NT2/D1 (cell line): ENCODE results near the gene TNS4.

Experiments
- DNase-seq: peaks from one replicate; pipeline ENCODE4 v3.0.0-alpha.2; 2011; ENCODE audit warnings: low read depth, low spot score
- H3K27me3 ChIP-seq: 2 replicates; pipeline ENCODE4 v1.6.0; 2011; ENCODE audit warnings: mild to moderate bottlenecking; ENCODE audit not compliant: insufficient read length, insufficient read depth
- H3K36me3 ChIP-seq: 2 replicates; pipeline ENCODE4 v1.6.1; 2011; ENCODE audit warnings: mild to moderate bottlenecking, low read length, mixed read lengths; ENCODE audit not compliant: insufficient read depth, insufficient read length
- H3K4me1 ChIP-seq: 2 replicates; pipeline ENCODE4 v1.5.1; 2011; ENCODE audit not compliant: insufficient read depth, insufficient read length
- H3K4me3 ChIP-seq: 2 replicates; pipeline ENCODE4 v1.5.1; 2011; ENCODE audit warnings: low read depth; ENCODE audit not compliant: insufficient read length
- H3K9ac ChIP-seq: 2 replicates; pipeline ENCODE4 v1.6.0; 2011; ENCODE audit warnings: low read depth; ENCODE audit not compliant: insufficient read length
- H3K9me3 ChIP-seq: 2 replicates; pipeline ENCODE4 v1.5.1; 2011; ENCODE audit warnings: mild to moderate bottlenecking, low read length; ENCODE audit not compliant: insufficient read depth
- SUZ12 ChIP-seq: IDR thresholded peaks from 2 replicates; pipeline ENCODE4 v1.6.1; 2011; ENCODE audit not compliant: insufficient read length, insufficient read depth; ENCODE audit errors: extremely low read depth
- YY1 ChIP-seq: IDR thresholded peaks from 2 replicates; pipeline ENCODE4 v1.6.1; 2011; ENCODE audit not compliant: insufficient read length, insufficient read depth
- ZNF274 ChIP-seq: IDR thresholded peaks from 2 replicates; pipeline ENCODE4 v1.6.1; 2011; ENCODE audit warnings: mild to moderate bottlenecking, low read depth, low read length

TNS4 gene

DNA sequence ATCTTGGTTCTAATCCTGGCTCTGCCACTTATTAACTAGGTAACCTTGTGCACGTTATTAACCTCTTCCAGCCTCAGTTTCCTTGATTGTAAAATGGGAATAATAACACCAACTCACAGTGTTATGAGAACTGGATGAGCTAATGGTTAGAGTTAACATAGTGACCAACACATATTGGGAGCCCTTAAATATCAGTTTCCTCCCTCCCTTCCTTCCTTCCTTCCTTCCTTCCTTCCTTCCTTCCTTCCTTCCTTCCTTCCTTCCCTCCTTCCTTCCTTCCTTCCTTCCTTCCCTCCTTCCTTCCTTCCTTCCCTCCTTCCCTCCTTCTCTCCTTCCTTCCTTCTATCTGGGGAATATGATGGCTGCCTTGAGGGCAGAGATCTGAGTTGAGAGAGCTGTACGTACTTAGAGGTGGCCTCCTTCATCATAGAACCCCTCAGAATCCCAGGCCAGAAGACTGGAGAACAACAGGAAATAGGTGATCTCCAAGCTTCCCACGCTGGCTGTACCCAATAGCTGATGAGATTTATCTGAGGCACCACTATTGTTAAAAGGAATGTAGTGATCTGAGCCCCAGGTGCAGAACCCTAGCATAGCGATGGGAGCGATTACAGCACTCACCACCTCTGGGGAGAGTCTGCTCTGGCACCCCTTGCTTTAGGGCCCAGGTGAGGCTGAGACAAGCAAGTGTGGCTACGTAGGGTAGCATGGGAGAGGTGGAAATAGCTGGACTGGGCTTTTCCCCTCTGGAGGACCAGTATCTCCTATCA, 37.7 kb upstream of the TNS4 start:
- Histone ChIP-seq H3K9ac (no peak overlapping the region), H3K9me3 (no peaks in the 10 kb centered on the region), H3K27me3 (no peaks in the 10 kb centered on the region), H3K4me1 (peaks cover 23% of the 10 kb centered on the region), H3K4me3 (no peak overlapping the region), H3K36me3 (no peaks in the 10 kb centered on the region)
- TF ChIP-seq YY1 = no peak
- TF ChIP-seq SUZ12 = no peak
- DNase-seq = no peak

GRCh38 chr17:40538019-40538935, 36.9 kb upstream of the TNS4 start:
- Histone ChIP-seq H3K9me3 (no peaks in the 10 kb centered on the region), H3K27me3 (no peaks in the 10 kb centered on the region), H3K36me3 (no peaks in the 10 kb centered on the region), H3K4me3 (no peak overlapping the region), H3K4me1 (peaks cover 18% of the 10 kb centered on the region), H3K9ac (no peak overlapping the region)
- TF ChIP-seq SUZ12 (no peak), YY1 (no peak), ZNF274 (no peak)
- DNase-seq = no peak

DNA sequence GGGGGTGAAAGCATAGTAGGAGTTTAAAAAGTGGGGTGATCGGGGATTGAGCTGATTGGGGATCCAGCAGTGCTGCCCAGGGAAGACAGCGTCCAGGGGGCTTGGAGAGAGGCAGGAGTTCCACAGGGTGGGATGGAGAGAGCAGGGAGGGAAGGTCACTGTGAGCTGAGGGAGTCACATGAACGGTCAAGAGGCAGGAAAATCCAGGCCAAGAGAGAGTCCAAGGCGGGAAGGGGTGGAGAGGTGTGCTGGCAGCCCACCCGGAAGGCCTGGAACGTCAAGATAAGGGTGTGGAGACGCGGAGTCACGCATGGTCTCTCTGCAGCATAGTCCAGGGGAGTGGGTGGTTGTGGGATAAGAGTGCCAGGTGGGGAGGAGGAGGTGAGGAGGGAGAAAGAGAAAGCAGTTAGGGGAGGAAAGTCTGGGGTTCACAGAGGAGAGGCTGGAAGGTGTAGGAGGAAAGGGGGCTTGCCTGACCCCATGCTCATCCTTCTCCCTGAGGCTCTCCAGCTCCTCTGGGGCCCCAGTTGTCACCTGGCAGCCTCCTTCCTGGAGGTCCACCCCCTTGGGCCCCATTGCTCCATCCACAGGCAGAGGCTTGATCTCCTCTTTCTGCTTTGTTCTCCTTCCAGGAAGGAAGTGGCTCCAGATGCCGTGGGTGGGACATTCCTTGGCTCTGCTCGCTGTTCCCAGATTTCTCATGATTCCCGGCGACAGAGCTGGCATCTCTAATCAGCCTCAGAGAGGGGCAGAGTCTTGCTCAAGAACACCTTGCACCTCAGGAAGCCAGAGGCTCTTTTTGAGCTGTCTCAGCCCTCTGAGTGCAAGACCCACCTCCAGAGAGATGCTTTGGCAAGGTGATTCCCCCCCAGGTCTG, 35.1 kb upstream of the TNS4 start:
- H3K36me3 ChIP-seq = no peaks in the 10 kb centered on the region
- H3K9ac ChIP-seq = no peak overlapping the region
- H3K4me3 ChIP-seq = no peak overlapping the region
- no peak for DNase-seq
- TF ChIP-seq YY1 = no peak
- TF ChIP-seq ZNF274 = no peak
- TF ChIP-seq SUZ12 = no peak
- H3K4me1 ChIP-seq = peaks cover 13% of the 10 kb centered on the region
- no peaks in the 10 kb centered on the region for H3K9me3 ChIP-seq
- no peaks in the 10 kb centered on the region for H3K27me3 ChIP-seq

DNA sequence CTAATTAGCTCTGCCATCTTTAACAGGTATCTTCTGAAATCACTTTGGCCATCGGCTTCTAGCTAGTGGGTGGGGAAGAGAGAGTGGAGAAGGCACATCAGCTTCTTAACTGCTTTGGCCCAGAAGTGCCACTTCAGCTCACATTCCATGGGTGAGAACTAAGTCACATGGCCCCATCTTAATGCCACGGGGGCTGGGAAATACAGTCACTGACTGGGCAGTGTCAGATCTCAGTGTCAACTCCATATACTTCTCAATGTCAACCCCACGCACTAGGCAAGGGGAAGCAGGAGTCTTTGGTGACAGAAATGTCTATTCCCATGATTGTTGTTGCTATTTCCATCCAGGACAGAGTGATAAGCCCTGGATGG, 34.5 kb upstream of the TNS4 start:
- Histone ChIP-seq H3K4me1 (peaks cover 14% of the 10 kb centered on the region), H3K4me3 (no peak overlapping the region), H3K9me3 (no peaks in the 10 kb centered on the region), H3K9ac (no peak overlapping the region), H3K27me3 (no peaks in the 10 kb centered on the region), H3K36me3 (no peaks in the 10 kb centered on the region)
- no peak for DNase-seq
- no peak for TF ChIP-seq ZNF274
- TF ChIP-seq SUZ12 = no peak
- TF ChIP-seq YY1 = no peak

GRCh38 chr17:40535438-40535837, 34.0 kb upstream of the TNS4 start:
- DNase-seq = no peak
- no peaks in the 10 kb centered on the region for H3K9me3 ChIP-seq
- no peak overlapping the region for H3K4me3 ChIP-seq
- TF ChIP-seq SUZ12 = no peak
- TF ChIP-seq ZNF274 = no peak
- TF ChIP-seq YY1 = no peak
- H3K4me1 ChIP-seq = peaks cover 19% of the 10 kb centered on the region
- no peaks in the 10 kb centered on the region for H3K27me3 ChIP-seq
- H3K9ac ChIP-seq = no peak overlapping the region
- no peaks in the 10 kb centered on the region for H3K36me3 ChIP-seq

GRCh38 chr17:40534371-40535189, 33.2 kb upstream of the TNS4 start:
- Histone ChIP-seq H3K9me3 (no peaks in the 10 kb centered on the region), H3K9ac (no peak overlapping the region), H3K4me1 (peaks cover 21% of the 10 kb centered on the region), H3K4me3 (no peak overlapping the region), H3K36me3 (no peaks in the 10 kb centered on the region), H3K27me3 (no peaks in the 10 kb centered on the region)
- DNase-seq = no peak
- TF ChIP-seq YY1 = no peak
- TF ChIP-seq SUZ12 = no peak
- TF ChIP-seq ZNF274 = no peak

DNA sequence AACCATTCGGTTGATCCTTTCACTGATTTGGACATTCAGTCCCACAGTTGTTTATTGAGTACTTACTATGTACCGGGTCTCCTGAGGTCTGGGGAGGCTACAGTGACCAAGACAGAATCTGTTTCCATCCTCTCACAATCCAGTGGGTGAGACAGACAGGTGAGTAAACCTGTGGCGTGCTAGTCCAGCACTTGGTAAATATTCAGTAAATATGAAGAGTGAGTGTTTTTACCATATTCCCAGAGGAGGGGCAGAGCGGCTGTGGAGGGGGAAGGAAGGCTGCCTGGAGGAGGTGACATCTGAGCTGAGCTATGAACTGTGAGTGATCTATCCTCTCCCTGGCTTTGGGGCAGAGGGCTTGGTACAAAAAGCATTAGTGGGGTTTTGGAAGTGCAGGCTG, 32.5 kb upstream of the TNS4 start:
- no peaks in the 10 kb centered on the region for H3K27me3 ChIP-seq
- H3K4me1 ChIP-seq = peaks cover 21% of the 10 kb centered on the region
- TF ChIP-seq SUZ12 (no peak), ZNF274 (no peak), YY1 (no peak)
- DNase-seq = no peak
- no peaks in the 10 kb centered on the region for H3K36me3 ChIP-seq
- no peak overlapping the region for H3K4me3 ChIP-seq
- no peaks in the 10 kb centered on the region for H3K9me3 ChIP-seq
- no peak overlapping the region for H3K9ac ChIP-seq
